Neural cell (in vitro differentiated cells): ENCODE results near the gene VWA1. TPM values are rescaled to one million over a fixed set of nuclear protein-coding genes. Genes with fewer than 3 reads are reported as not detected.

Experiments used
- H2AFZ ChIP-seq: fragments of 200-600, 300-800 bp; sonication (generic), shearing (Covaris generic); 2 replicates; pipeline ENCODE4 v1.6.0; 2014; ENCODE audit warnings: low read depth, mild to moderate bottlenecking, antibody characterized with exemption, low read length, moderate library complexity
- H3F3A ChIP-seq: fragments of 200-600 bp; shearing (Covaris generic); 2 replicates; pipeline ENCODE4 v1.6.1; 2016; ENCODE audit warnings: mild to moderate bottlenecking, moderate library complexity, mixed read lengths, antibody characterized with exemption, low read length; ENCODE audit not compliant: insufficient read depth, poor library complexity, severe bottlenecking
- H3K27ac ChIP-seq: fragments of 200-600, 300-800 bp; sonication (generic), shearing (Covaris generic); 2 replicates; pipeline ENCODE4 v1.5.1; 2014; ENCODE audit warnings: mild to moderate bottlenecking, low read length, moderate library complexity
- H3K27me3 ChIP-seq: fragments of 300-800, 200-600 bp; sonication (generic), shearing (Covaris generic); 2 replicates; pipeline ENCODE4 v1.6.0; 2014; ENCODE audit warnings: mild to moderate bottlenecking, low read depth, low read length, moderate library complexity; ENCODE audit not compliant: insufficient read depth
- H3K36me3 ChIP-seq: fragments of 300-800, 200-600 bp; sonication (generic), shearing (Covaris generic); 2 replicates; pipeline ENCODE4 v1.5.1; 2014; ENCODE audit warnings: mild to moderate bottlenecking, antibody characterized with exemption, low read length, moderate library complexity; ENCODE audit not compliant: insufficient read depth
- H3K4me2 ChIP-seq: fragments of 300-800, 200-600 bp; sonication (generic), shearing (Covaris generic); 2 replicates; pipeline ENCODE4 v1.6.0; 2014; ENCODE audit warnings: mild to moderate bottlenecking, low read length
- H3K4me3 ChIP-seq: fragments of 300-800, 200-600 bp; sonication (generic), shearing (Covaris generic); 2 replicates; pipeline ENCODE4 v1.5.1; 2014; ENCODE audit warnings: mild to moderate bottlenecking, low read length, moderate library complexity
- H3K79me2 ChIP-seq: fragments of 200-600 bp; shearing (Covaris generic); replicated peaks from 2 replicates; pipeline ENCODE4 v1.6.0; 2014; ENCODE audit warnings: mild to moderate bottlenecking, low read length, moderate library complexity; ENCODE audit not compliant: insufficient read depth
- H3K9ac ChIP-seq: fragments of 300-800, 200-600 bp; sonication (generic), shearing (Covaris generic); 2 replicates; pipeline ENCODE4 v1.6.1; 2016; ENCODE audit warnings: mild to moderate bottlenecking, low read length, mixed read lengths
- H3K9me2 ChIP-seq: fragments of 200-600 bp; shearing (Covaris generic); 2 replicates; pipeline ENCODE4 v1.6.1; 2016; ENCODE audit warnings: mild to moderate bottlenecking, low read length, mixed read lengths; ENCODE audit not compliant: insufficient read depth
- H3K9me3 ChIP-seq: fragments of 200-600, 300-800 bp; sonication (generic), shearing (Covaris generic); 2 replicates; pipeline ENCODE4 v1.6.1; 2016; ENCODE audit warnings: mild to moderate bottlenecking, mixed run types, low read length, moderate library complexity, mixed read lengths
- H4K20me1 ChIP-seq: fragments of 200-600 bp; shearing (Covaris generic); 2 replicates; pipeline ENCODE4 v1.6.1; 2016; ENCODE audit warnings: mild to moderate bottlenecking, mixed run types; ENCODE audit not compliant: insufficient read depth
- CTCF ChIP-seq: fragments of 450-650 bp; IDR thresholded peaks from 2 replicates; pipeline ENCODE4 v1.5.1; 2014; ENCODE audit warnings: antibody characterized with exemption, mild to moderate bottlenecking, moderate library complexity; ENCODE audit not compliant: poor library complexity, severe bottlenecking
- EP300 ChIP-seq: fragments of 450-650 bp; conservative IDR thresholded peaks from 2 replicates; pipeline ENCODE4 v1.6.1; 2014; ENCODE audit warnings: antibody characterized with exemption, mild to moderate bottlenecking, moderate library complexity; ENCODE audit not compliant: poor library complexity, severe bottlenecking
- EZH2 ChIP-seq: fragments of 200-600, 300-800 bp; shearing (Covaris generic), sonication (generic); IDR thresholded peaks from 2 replicates; pipeline ENCODE4 v1.6.1; 2014; ENCODE audit warnings: antibody characterized with exemption, low read length, borderline replicate concordance, mild to moderate bottlenecking; ENCODE audit not compliant: insufficient read depth, poor library complexity, severe bottlenecking
- MXI1 ChIP-seq: fragments of 450-650 bp; conservative IDR thresholded peaks from 2 replicates; pipeline ENCODE4 v1.6.1; 2014; ENCODE audit warnings: antibody characterized with exemption, mild to moderate bottlenecking; ENCODE audit not compliant: poor library complexity, severe bottlenecking
- POLR2AphosphoS5 ChIP-seq: IDR thresholded peaks from 2 replicates; pipeline ENCODE4 v1.6.1; 2012
- RAD21 ChIP-seq: fragments of 450-650 bp; conservative IDR thresholded peaks from 2 replicates; pipeline ENCODE4 v1.6.1; 2014; ENCODE audit warnings: antibody characterized with exemption, mild to moderate bottlenecking, moderate library complexity
- REST ChIP-seq: IDR thresholded peaks from 2 replicates; pipeline ENCODE4 v1.6.1; 2012; ENCODE audit warnings: borderline replicate concordance
- SMC3 ChIP-seq: fragments of 450-650 bp; conservative IDR thresholded peaks from 2 replicates; pipeline ENCODE4 v1.6.1; 2014; ENCODE audit warnings: antibody characterized with exemption, mild to moderate bottlenecking, moderate library complexity; ENCODE audit not compliant: poor library complexity
- TAF1 ChIP-seq: IDR thresholded peaks from 2 replicates; pipeline ENCODE4 v1.6.1; 2012; ENCODE audit warnings: low read depth
- polyA plus RNA-seq: library from polyadenylated mRNA; depleted of rRNA; stranded (reverse); fragments of >200 nt; gene quantifications from 2 replicates; pipeline ENCODE4 v1.2.3, GENCODE V29; 2014

The VWA1 gene
- polyA plus RNA-seq, 1 donor from 2014 or later = 0.88 TPM

- no peaks in the 10 kb centered on the region for H3K36me3 ChIP-seq
- no peak overlapping the region for H3K27ac ChIP-seq
- H3K4me3 ChIP-seq = no peak overlapping the region
- H3K27me3 ChIP-seq = no peaks in the 10 kb centered on the region
- H3K9ac ChIP-seq = no peak overlapping the region
- no peak overlapping the region for H2AFZ ChIP-seq
- H3K4me2 ChIP-seq = no peak overlapping the region
- no peaks in the 10 kb centered on the region for H4K20me1 ChIP-seq
- no peaks in the 10 kb centered on the region for H3K9me3 ChIP-seq
- no peaks in the 10 kb centered on the region for H3K9me2 ChIP-seq
- no peaks in the 10 kb centered on the region for H3F3A ChIP-seq
- no peaks in the 10 kb centered on the region for H3K79me2 ChIP-seq
- TF ChIP-seq EZH2 = no peak
- no peak for TF ChIP-seq RAD21
- no peak for TF ChIP-seq TAF1
- no peak for TF ChIP-seq MXI1
- no peak for TF ChIP-seq POLR2AphosphoS5
- no peak for TF ChIP-seq REST
- TF ChIP-seq CTCF = no peak
- no peak for TF ChIP-seq EP300
- no peak for TF ChIP-seq SMC3
Measured at GRCh38 chr1:1491601-1492000, 56.1 kb downstream of the VWA1 start.

Other genes with a start within 250 kb of the VWA1 start
- gene TNFRSF18, start 229.1 kb upstream of the VWA1 start, polyA plus RNA-seq = not detected in 2 replicates
- gene TNFRSF4, start 221.5 kb upstream of the VWA1 start, polyA plus RNA-seq = 0.66 TPM in 1 of 2 replicates, not detected in the other
- gene SDF4, start 203.7 kb upstream of the VWA1 start, polyA plus RNA-seq = 91.2 and 114 TPM in 2 replicates
- gene B3GALT6, start 203.5 kb upstream of the VWA1 start, polyA plus RNA-seq = 46.5 and 52.6 TPM in 2 replicates
- 0.74 TPM in 1 of 2 replicates, not detected in the other for gene C1QTNF12, start 189.0 kb upstream of the VWA1 start, polyA plus RNA-seq
- 76.5 and 79.7 TPM in 2 replicates for gene UBE2J2, start 161.8 kb upstream of the VWA1 start, polyA plus RNA-seq
- 9.8 and 16.0 TPM in 2 replicates for gene SCNN1D, start 155.3 kb upstream of the VWA1 start, polyA plus RNA-seq
- gene ACAP3, start 127.8 kb upstream of the VWA1 start, polyA plus RNA-seq = 186 and 230 TPM in 2 replicates
- 25.0 and 36.8 TPM in 2 replicates for gene PUSL1, start 127.1 kb upstream of the VWA1 start, polyA plus RNA-seq
- gene INTS11, start 111.0 kb upstream of the VWA1 start, polyA plus RNA-seq = 131 and 132 TPM in 2 replicates
- 9.9 and 13.3 TPM in 2 replicates for gene CPTP, start 110.9 kb upstream of the VWA1 start, polyA plus RNA-seq
- gene TAS1R3, start 104.4 kb upstream of the VWA1 start, polyA plus RNA-seq = 1.0 and 1.2 TPM in 2 replicates
- gene DVL1, start 86.3 kb upstream of the VWA1 start, polyA plus RNA-seq = 100 and 102 TPM in 2 replicates
- 0.92 and 1.7 TPM in 2 replicates for gene MXRA8, start 77.1 kb upstream of the VWA1 start, polyA plus RNA-seq
- 104 and 119 TPM in 2 replicates for gene AURKAIP1, start 60.5 kb upstream of the VWA1 start, polyA plus RNA-seq
- 696 and 734 TPM in 2 replicates for gene CCNL2, start 36.4 kb upstream of the VWA1 start, polyA plus RNA-seq
- gene MRPL20, start 28.4 kb upstream of the VWA1 start, polyA plus RNA-seq = 168 and 204 TPM in 2 replicates
- gene ANKRD65, start 14.4 kb upstream of the VWA1 start, polyA plus RNA-seq = 0.28 TPM in 1 of 2 replicates, not detected in the other
- not detected in 2 replicates for gene ATAD3C, start 14.0 kb downstream of the VWA1 start, polyA plus RNA-seq
- 51.3 and 57.2 TPM in 2 replicates for gene ATAD3B, start 36.1 kb downstream of the VWA1 start, polyA plus RNA-seq
- gene ATAD3A, start 76.5 kb downstream of the VWA1 start, polyA plus RNA-seq = 30.3 and 42.7 TPM in 2 replicates
- gene TMEM240, start 104.9 kb downstream of the VWA1 start, polyA plus RNA-seq = 46.7 and 52.1 TPM in 2 replicates
- 56.2 and 66.3 TPM in 2 replicates for gene SSU72, start 139.2 kb downstream of the VWA1 start, polyA plus RNA-seq
- 4.5 and 6.2 TPM in 2 replicates for gene FNDC10, start 164.4 kb downstream of the VWA1 start, polyA plus RNA-seq
- 106 and 153 TPM in 2 replicates for gene MIB2, start 179.8 kb downstream of the VWA1 start, polyA plus RNA-seq
- 0.98 and 4.3 TPM in 2 replicates for gene MMP23B, start 196.5 kb downstream of the VWA1 start, polyA plus RNA-seq
- 9.6 and 13.7 TPM in 2 replicates for gene CDK11B, start 223.3 kb downstream of the VWA1 start, polyA plus RNA-seq